SW480 (cell line): ENCODE data around the gene MEGF8.
A peak's percentile ranks its signal among the peaks of the same experiment; 100 is the strongest.

Experiments
- DNase-seq: peaks from one replicate; pipeline ENCODE4 v3.0.0-alpha.2; 2016; ENCODE audit warnings: low spot score

The MEGF8 gene

DNA sequence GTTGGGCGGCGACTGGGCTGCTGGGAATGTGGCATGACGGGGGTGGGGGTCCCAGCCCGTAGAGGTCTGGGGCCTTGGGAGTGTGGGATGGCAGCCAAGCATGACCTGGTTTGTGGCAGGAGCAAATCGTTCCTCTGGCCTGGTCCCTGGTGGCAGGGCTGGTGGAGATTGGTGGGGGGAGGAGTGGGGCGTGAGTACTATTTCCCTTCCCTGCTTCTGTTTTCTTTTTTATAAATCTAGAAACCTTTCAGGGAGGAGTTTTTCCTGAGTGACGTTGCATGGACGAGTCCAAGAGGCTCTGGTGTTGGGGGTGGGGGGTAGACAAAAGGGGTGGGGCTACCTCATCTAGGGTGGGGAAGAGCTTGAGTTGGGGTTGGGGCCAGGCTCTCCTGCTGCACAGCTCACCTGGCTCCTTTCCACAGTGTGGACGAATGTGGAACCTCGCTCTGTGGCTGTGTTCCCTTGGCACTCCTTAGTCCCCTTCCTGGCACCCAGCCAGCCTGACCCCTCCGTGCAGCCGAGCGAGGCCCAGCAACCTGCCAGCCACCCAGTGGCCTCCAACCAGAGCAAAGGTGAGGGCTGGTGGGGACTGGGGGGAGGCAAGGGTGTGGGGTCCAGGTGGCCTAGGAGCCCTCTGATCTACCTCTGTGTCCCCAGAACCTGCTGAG lies 39.0 kb upstream of the MEGF8 start:
- no peak for DNase-seq

GRCh38 chr19:42287017-42287826 lies 38.2 kb upstream of the MEGF8 start:
- DNase-seq = no peak

GRCh38 chr19:42287827-42288107 lies 37.7 kb upstream of the MEGF8 start:
- DNase-seq = no peak

- DNase-seq = no peak
These were observed 37.0 kb upstream of the MEGF8 start for GRCh38 chr19:42288387-42288786.

GRCh38 chr19:42288881-42289555 lies 36.4 kb upstream of the MEGF8 start:
- no peak for DNase-seq

- DNase-seq = no peak
These were observed 35.8 kb upstream of the MEGF8 start for GRCh38 chr19:42289556-42290041.

GRCh38 chr19:42290136-42290522 lies 35.3 kb upstream of the MEGF8 start:
- no peak for DNase-seq

DNA sequence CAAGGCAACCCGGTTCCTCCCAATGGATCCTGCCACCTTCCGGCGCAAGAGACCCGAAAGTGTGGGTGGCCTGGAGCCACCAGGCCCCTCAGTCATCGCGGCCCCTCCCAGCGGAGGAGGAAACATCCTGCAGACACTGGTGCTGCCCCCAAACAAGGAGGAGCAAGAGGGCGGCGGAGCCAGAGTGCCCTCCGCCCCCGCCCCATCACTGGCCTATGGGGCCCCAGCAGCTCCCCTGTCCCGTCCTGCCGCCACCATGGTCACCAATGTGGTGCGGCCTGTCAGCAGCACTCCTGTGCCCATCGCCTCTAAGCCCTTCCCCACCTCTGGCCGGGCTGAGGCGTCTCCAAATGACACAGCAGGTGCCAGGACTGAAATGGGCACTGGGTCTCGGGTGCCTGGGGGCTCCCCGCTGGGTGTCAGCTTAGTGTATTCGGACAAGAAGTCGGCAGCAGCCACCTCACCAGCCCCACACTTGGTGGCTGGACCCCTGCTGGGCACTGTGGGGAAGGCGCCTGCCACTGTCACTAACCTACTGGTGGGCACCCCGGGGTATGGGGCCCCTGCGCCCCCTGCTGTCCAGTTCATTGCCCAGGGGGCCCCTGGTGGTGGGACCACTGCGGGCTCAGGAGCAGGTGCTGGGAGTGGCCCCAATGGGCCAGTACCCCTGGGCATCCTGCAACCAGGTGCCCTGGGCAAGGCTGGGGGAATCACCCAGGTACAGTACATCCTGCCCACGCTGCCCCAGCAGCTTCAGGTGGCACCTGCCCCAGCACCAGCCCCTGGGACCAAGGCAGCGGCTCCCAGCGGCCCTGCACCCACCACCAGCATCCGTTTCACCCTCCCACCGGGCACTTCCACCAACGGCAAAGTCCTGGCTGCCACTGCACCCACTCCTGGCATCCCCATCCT lies 34.7 kb upstream of the MEGF8 start:
- peak; percentile 49 for DNase-seq

GRCh38 chr19:42291435-42291810 lies 34.0 kb upstream of the MEGF8 start:
- DNase-seq = no peak

DNA sequence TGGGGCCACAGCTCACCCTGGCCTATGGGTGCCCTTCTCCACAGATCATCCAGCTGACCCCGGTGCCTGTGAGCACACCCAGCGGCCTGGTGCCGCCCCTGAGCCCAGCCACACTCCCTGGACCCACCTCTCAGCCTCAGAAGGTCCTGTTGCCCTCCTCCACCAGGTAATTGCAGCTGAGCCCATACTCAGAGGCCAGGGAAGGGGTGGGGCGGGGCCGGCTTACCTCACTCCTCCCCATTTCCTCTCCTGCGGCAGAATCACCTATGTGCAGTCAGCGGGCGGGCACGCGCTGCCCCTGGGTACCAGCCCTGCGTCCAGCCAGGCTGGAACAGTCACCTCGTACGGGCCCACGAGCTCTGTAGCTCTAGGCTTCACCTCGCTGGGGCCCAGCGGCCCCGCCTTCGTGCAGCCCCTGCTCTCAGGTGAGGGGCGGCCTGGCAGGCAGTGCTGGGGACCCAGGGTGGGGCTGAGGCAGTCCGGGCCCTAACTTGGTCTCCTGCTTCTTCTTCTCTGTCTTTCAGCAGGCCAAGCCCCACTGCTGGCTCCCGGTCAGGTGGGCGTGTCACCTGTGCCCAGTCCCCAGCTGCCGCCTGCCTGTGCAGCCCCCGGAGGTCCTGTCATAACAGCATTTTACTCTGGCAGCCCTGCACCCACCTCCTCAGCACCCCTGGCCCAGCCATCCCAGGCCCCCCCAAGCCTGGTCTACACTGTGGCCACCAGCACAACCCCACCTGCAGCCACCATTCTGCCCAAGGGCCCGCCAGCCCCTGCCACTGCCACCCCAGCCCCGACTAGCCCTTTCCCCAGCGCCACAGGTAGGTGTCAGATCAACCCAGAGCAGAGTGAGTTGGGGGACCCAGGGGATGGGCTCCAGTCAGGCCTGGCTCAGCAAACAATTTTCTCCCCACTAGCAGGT lies 33.1 kb upstream of the MEGF8 start:
- no peak for DNase-seq

GRCh38 chr19:42292963-42293362 lies 32.5 kb upstream of the MEGF8 start:
- DNase-seq = no peak

DNA sequence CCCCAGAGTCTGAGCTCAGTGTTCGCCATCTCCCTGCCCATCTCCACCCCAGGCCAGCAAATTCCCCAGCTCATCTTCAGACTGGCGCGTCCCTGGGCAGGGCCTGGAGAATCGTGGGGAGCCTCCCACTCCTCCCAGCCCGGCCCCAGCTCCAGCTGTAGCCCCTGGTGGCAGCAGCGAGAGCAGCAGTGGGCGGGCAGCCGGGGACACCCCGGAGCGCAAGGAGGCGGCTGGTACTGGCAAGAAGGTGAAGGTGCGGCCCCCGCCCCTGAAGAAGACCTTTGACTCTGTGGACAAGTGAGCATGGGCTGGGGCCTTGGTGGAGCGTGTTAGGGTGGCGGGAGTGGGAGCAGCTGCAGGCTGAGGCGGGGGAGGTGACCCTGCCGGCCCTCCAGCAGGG lies 31.9 kb upstream of the MEGF8 start:
- no peak for DNase-seq

GRCh38 chr19:42293948-42294347 lies 31.5 kb upstream of the MEGF8 start:
- DNase-seq = no peak

- no peak for DNase-seq
These were observed 30.8 kb upstream of the MEGF8 start for GRCh38 chr19:42294471-42295137.

DNA sequence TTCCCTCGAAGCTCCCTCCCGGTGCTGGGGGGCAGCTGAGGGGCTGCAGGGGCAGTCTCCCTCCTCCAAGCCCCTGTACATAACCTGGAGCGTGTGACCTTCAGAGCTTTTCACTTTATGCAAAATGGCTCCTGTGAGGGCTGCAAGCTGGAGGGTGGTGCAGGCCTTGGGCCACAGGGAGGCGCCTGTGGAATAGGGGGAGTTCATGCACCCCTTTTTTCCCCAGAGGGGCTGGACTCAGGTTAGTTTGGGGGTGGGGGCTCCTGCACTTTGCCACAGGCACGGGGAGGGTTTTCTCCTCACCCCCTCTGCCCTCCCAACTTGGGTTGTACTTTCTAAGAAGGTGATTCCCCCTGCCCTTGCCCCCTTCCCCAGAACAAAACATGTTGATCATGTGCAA lies 30.1 kb upstream of the MEGF8 start:
- DNase-seq = no peak

DNA sequence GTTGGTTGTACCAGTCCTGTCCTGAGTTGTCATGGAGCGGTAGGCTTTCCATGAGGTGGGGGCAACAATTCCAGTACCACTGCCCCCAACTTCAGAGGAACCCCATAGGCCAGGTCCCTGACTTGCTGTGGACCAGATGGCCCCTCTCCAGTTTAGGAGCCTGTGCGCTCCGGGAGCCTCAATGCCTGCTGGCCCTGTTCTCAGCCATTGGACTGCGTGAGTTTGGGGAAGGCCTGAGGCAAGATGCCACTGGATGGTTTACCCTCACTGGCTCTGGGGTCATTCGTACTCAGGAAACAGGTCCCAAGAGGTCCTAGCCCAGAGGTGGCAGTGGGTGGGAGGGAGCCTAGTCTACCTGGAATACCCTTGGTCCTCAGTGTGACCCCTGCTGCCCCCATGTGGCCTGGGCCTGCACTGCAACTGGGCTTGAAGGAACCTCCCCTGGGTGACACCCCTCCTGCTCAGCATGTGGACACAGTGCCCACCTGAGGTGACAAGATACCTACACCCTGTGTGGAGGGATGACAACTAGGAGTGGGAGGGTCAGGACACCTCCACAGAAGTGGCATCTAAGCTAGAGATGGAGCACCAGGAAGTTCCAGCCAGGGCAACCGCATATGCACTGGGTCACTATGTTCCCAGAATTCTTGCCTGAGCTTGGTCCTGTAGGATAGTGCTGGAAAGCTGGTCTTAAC lies 29.5 kb upstream of the MEGF8 start:
- peak; percentile 80 for DNase-seq

- DNase-seq = no peak
These were observed 28.4 kb upstream of the MEGF8 start for GRCh38 chr19:42297039-42297438.

DNA sequence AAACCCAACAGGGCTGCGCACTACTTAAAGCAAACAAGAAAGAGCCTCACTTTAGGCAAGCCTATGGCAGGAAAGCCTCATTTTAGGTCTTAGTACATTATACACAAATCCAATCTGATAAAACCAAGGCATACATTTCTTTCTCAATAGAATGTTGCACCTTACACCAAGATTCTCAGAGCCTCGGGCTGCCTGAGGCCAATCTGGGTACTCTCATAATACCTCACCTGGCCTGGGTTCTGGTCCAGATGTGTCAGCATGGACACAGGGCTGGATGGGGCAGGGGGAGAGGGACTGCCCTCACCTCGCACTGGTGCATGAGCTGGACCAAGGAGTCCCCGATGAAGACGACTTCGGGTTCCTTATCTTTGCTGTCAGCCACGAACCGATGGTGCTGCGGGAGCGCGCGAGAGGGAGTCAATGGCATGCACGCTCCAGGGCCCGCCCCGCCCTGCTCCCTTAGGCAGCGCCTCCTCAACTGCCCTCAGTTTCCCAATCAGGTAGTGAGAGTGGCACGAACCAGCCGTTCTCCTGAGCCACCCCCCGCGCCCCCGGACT lies 23.7 kb upstream of the MEGF8 start, which contains the start of gene PRR19:
Gene PRR19, plus strand, starts transcription at position 487 of the 558 bp plus-strand sequence. CDS start 7,453 bp downstream, outside the sequence.
- no peak for DNase-seq

DNA sequence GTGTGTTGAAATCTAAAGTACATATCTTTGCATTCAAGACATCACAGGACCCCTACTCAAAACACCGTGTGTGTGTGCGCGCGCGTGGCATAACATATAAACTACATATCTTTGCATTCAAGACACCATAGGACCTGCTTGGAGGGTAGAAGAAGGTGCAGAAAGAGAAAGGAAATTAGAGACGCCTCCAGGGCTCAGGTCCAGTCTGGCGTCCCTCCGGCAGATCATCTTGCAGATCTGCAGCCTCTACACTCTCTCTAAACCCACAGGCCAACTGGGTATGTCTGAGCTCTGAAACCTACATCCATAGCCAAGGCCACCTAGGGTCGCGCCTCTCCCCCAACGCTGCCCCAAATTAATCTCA lies 22.4 kb upstream of the MEGF8 start:
- no peak for DNase-seq

DNA sequence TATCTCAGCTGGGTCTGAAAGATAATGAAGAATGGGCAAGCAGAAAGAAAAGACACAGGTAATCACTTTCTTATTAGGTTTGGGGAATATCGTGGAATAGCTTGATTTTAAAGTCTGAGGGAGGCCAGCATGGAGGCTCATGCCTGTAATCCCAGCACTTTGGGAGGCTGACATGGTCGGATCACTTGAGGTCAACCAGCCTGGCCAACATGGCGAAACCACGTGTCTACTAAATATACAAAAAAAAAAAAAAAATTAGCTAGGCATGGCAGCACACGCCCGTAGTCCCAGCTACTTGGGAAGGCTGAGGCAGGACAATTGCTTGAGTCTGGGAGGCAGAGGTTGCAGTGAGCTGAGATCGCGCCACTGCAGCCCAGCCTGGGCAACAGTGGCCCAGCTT lies 21.6 kb upstream of the MEGF8 start:
- no peak for DNase-seq
